Liver (tissue), 3 donors: Measurements from ENCODE around the gene SPEF1.

Experiments used
- EGR1 ChIP-seq, 2 donors: IDR thresholded peaks; 2 replicates each; pipeline ENCODE4 v1.6.1; 2016 to 2018; ENCODE audit warnings: antibody characterized with exemption in 2 of 2, low read depth in 2 of 2
- FOXA1 ChIP-seq: IDR thresholded peaks from 2 replicates; pipeline ENCODE4 v1.6.1; 2016; ENCODE audit warnings: antibody characterized with exemption
- HNF4A ChIP-seq, 2 donors: conservative IDR thresholded peaks; 2 replicates each; pipeline ENCODE4 v1.6.1; 2016; ENCODE audit warnings: antibody characterized with exemption in 2 of 2, mild to moderate bottlenecking in 2 of 2
- HNF4G ChIP-seq: IDR thresholded peaks from 2 replicates; pipeline ENCODE4 v1.6.1; 2016; ENCODE audit warnings: antibody characterized with exemption
- JUND ChIP-seq, 2 donors: IDR thresholded peaks; 2 replicates each; pipeline ENCODE4 v1.6.1; 2016; ENCODE audit warnings: antibody characterized with exemption in 2 of 2
- RAD21 ChIP-seq, 2 donors: IDR thresholded peaks; 2 replicates each; pipeline ENCODE4 v1.6.1; 2016; ENCODE audit warnings: antibody characterized with exemption in 2 of 2, mild to moderate bottlenecking in 2 of 2
- RXRA ChIP-seq, 2 donors: IDR thresholded peaks; 2 replicates each; pipeline ENCODE4 v1.6.1; 2017 to 2018; ENCODE audit warnings: antibody characterized with exemption in 2 of 2, mild to moderate bottlenecking in 1 of 2
- SP1 ChIP-seq: IDR thresholded peaks from 2 replicates; pipeline ENCODE4 v1.6.1; 2018; ENCODE audit warnings: antibody characterized with exemption, mild to moderate bottlenecking
- TAF1 ChIP-seq: conservative IDR thresholded peaks from 2 replicates; pipeline ENCODE4 v1.6.1; 2016; ENCODE audit warnings: antibody characterized with exemption, mild to moderate bottlenecking
- YY1 ChIP-seq: IDR thresholded peaks from 2 replicates; pipeline ENCODE4 v1.6.1; 2016; ENCODE audit warnings: antibody characterized with exemption, mild to moderate bottlenecking
- TF ChIP-seq, protein P1 (sequence below): fragments of 150-350 bp; IDR thresholded peaks from 2 replicates; pipeline ENCODE4 v1.5.1; 2017; ENCODE audit warnings: improper control_type of control experiment, low read depth, low read length; ENCODE audit not compliant: missing input control
- TF ChIP-seq, protein P2 (sequence below): IDR thresholded peaks from 2 replicates; pipeline ENCODE4 v1.6.1; 2016; ENCODE audit warnings: antibody characterized with exemption, mild to moderate bottlenecking
- TF ChIP-seq, protein P3 (sequence below): IDR thresholded peaks from 2 replicates; pipeline ENCODE4 v1.6.1; 2016; ENCODE audit warnings: antibody characterized with exemption
- donor health status: healthy.
- donor health status: healthy.

DNA sequence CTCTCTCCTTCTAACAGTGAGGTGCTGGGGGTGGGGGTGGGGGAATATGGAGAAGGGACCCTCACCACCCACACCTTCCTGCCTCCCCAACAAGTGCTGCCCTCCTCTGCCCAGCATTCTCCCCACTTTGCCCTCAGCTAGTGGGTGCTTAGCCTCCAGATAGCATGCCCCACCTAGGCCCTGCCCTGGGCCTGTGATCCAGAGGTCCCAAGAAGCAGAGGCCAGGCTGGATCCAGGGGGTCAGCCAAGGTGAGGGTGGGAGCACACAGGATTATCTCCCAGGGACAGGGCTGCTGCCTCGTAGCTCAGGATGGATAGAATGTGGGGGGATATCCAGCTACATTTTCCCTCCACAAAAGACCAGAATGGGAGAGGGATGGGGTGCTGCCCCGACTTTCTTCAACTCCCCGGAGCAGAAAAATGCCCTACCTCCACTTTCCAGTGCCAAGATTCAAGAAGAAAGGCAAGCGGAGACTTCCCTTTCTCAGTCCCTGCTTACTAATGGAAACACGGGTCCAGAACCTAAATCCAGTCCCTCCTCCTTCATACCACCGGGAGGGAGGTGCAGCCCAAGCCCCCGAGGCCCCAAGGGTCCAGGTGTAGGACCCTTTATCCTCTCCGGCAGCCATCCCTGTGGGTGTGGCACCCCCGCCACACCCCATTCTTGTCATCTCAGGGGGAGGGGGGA, 14.7 kb downstream of the SPEF1 start:
- TF ChIP-seq, protein P1, sequence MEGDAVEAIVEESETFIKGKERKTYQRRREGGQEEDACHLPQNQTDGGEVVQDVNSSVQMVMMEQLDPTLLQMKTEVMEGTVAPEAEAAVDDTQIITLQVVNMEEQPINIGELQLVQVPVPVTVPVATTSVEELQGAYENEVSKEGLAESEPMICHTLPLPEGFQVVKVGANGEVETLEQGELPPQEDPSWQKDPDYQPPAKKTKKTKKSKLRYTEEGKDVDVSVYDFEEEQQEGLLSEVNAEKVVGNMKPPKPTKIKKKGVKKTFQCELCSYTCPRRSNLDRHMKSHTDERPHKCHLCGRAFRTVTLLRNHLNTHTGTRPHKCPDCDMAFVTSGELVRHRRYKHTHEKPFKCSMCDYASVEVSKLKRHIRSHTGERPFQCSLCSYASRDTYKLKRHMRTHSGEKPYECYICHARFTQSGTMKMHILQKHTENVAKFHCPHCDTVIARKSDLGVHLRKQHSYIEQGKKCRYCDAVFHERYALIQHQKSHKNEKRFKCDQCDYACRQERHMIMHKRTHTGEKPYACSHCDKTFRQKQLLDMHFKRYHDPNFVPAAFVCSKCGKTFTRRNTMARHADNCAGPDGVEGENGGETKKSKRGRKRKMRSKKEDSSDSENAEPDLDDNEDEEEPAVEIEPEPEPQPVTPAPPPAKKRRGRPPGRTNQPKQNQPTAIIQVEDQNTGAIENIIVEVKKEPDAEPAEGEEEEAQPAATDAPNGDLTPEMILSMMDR: no peak
- TF ChIP-seq YY1: no peak
- TF ChIP-seq TAF1: no peak
- no peak for TF ChIP-seq RAD21 (IDR thresholded peaks at IDR 0.05)
- TF ChIP-seq SP1: no peak
- TF ChIP-seq, protein P2, sequence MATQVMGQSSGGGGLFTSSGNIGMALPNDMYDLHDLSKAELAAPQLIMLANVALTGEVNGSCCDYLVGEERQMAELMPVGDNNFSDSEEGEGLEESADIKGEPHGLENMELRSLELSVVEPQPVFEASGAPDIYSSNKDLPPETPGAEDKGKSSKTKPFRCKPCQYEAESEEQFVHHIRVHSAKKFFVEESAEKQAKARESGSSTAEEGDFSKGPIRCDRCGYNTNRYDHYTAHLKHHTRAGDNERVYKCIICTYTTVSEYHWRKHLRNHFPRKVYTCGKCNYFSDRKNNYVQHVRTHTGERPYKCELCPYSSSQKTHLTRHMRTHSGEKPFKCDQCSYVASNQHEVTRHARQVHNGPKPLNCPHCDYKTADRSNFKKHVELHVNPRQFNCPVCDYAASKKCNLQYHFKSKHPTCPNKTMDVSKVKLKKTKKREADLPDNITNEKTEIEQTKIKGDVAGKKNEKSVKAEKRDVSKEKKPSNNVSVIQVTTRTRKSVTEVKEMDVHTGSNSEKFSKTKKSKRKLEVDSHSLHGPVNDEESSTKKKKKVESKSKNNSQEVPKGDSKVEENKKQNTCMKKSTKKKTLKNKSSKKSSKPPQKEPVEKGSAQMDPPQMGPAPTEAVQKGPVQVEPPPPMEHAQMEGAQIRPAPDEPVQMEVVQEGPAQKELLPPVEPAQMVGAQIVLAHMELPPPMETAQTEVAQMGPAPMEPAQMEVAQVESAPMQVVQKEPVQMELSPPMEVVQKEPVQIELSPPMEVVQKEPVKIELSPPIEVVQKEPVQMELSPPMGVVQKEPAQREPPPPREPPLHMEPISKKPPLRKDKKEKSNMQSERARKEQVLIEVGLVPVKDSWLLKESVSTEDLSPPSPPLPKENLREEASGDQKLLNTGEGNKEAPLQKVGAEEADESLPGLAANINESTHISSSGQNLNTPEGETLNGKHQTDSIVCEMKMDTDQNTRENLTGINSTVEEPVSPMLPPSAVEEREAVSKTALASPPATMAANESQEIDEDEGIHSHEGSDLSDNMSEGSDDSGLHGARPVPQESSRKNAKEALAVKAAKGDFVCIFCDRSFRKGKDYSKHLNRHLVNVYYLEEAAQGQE: no peak
- TF ChIP-seq, protein P3, sequence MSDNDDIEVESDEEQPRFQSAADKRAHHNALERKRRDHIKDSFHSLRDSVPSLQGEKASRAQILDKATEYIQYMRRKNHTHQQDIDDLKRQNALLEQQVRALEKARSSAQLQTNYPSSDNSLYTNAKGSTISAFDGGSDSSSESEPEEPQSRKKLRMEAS: no peak
- TF ChIP-seq FOXA1: no peak
- no peak for TF ChIP-seq HNF4A (conservative IDR thresholded peaks at IDR 0.05)
- no peak for TF ChIP-seq JUND (IDR thresholded peaks at IDR 0.05)
- TF ChIP-seq HNF4G: no peak
- no peak for TF ChIP-seq EGR1 (IDR thresholded peaks at IDR 0.05; ENCODE audit: low read depth in 2 of 2)
- TF ChIP-seq RXRA (IDR thresholded peaks at IDR 0.05): no peak
